OCI-LY1 (cell line): ENCODE data around the gene PGA3.

Source experiments
- CTCF ChIP-seq: fragments of 200-600 bp; sonication (generic), shearing (Covaris generic); IDR thresholded peaks from 2 replicates; pipeline ENCODE4 v1.5.1; 2017; ENCODE audit warnings: mild to moderate bottlenecking, antibody characterized with exemption, low read length, moderate library complexity, mixed read lengths
- EZH2 ChIP-seq: fragments of 200-600 bp; sonication (generic), shearing (Covaris generic); IDR thresholded peaks from 2 replicates; pipeline ENCODE4 v1.8.0; 2017; ENCODE audit warnings: borderline replicate concordance, mixed run types, mild to moderate bottlenecking, antibody characterized with exemption, low read length, moderate library complexity, mixed read lengths

- TF ChIP-seq CTCF (peak; percentile 89), EZH2 (no peak)
Observed at GRCh38 chr11:61187505-61188130, 15.7 kb upstream of the PGA3 start.
